LNCAP (cell line): ENCODE measurements around the gene TGFBR2.

Source experiments
- CTCF ChIP-seq: fragments of 450-650 bp; IDR thresholded peaks from 2 replicates; pipeline ENCODE4 v1.5.1; 2017; ENCODE audit warnings: mild to moderate bottlenecking

Gene TGFBR2

GRCh38 chr3:30681649-30682211 is 75.3 kb downstream of the TGFBR2 start:
- TF ChIP-seq CTCF = no peak

GRCh38 chr3:30682434-30683155 is 76.2 kb downstream of the TGFBR2 start:
- no peak for TF ChIP-seq CTCF

- no peak for TF ChIP-seq CTCF
Observed at GRCh38 chr3:30683769-30684168, 77.4 kb downstream of the TGFBR2 start.

GRCh38 chr3:30684356-30684755 is 78.0 kb downstream of the TGFBR2 start:
- no peak for TF ChIP-seq CTCF

GRCh38 chr3:30685267-30685667 is 78.9 kb downstream of the TGFBR2 start:
- no peak for TF ChIP-seq CTCF

GRCh38 chr3:30686176-30686575 is 79.8 kb downstream of the TGFBR2 start:
- no peak for TF ChIP-seq CTCF

GRCh38 chr3:30686799-30687198 is 80.4 kb downstream of the TGFBR2 start:
- TF ChIP-seq CTCF = no peak
